Measurements from ENCODE around the gene TRAK1. TPM values are rescaled to one million over a fixed set of nuclear protein-coding genes. Genes with fewer than 3 reads are reported as not detected.

Gene TRAK1
- total RNA-seq, 1 donor from 2014 or later: 49.2 TPM

- H3K27me3 Mint-ChIP-seq: no peaks in the 10 kb centered on the region
- H3K4me1 Mint-ChIP-seq (ENCODE audit: unreplicated experiment): peaks cover 17% of the 10 kb centered on the region
- no peak overlapping the region for H3K4me3 Mint-ChIP-seq
- H3K36me3 Mint-ChIP-seq: no peaks in the 10 kb centered on the region
- DNase-seq (ENCODE audit: extremely low spot score, unreplicated experiment): no peak
- TF ChIP-seq CTCF (conservative IDR thresholded peaks at IDR 0.05): no peak
- no peaks in the 10 kb centered on the region for H3K9me3 Mint-ChIP-seq
- no peak overlapping the region for H3K27ac Mint-ChIP-seq
These were observed 78.5 kb downstream of the TRAK1 start for GRCh38 chr3:42169579-42170120.

GRCh38 chr3:42172047-42172654 is 81.0 kb downstream of the TRAK1 start:
- DNase-seq (ENCODE audit: extremely low spot score, unreplicated experiment): no peak
- no peak for TF ChIP-seq CTCF (conservative IDR thresholded peaks at IDR 0.05)
- H3K9me3 Mint-ChIP-seq: no peaks in the 10 kb centered on the region
- H3K4me3 Mint-ChIP-seq: no peak overlapping the region
- H3K27me3 Mint-ChIP-seq: no peaks in the 10 kb centered on the region
- H3K27ac Mint-ChIP-seq: no peak overlapping the region
- peaks cover 3% of the 10 kb centered on the region for H3K36me3 Mint-ChIP-seq
- peaks cover 19% of the 10 kb centered on the region for H3K4me1 Mint-ChIP-seq (ENCODE audit: unreplicated experiment)

- no peak overlapping the region for H3K27ac Mint-ChIP-seq
These were observed 82.2 kb downstream of the TRAK1 start for GRCh38 chr3:42173307-42173706.

GRCh38 chr3:42174679-42175385 is 83.7 kb downstream of the TRAK1 start:
- no peak for DNase-seq (ENCODE audit: extremely low spot score, unreplicated experiment)
- H3K4me1 Mint-ChIP-seq (ENCODE audit: unreplicated experiment): peaks cover 27% of the 10 kb centered on the region
- no peak for TF ChIP-seq CTCF (conservative IDR thresholded peaks at IDR 0.05)
- peaks cover 7% of the 10 kb centered on the region for H3K36me3 Mint-ChIP-seq
- H3K9me3 Mint-ChIP-seq: no peaks in the 10 kb centered on the region
- H3K27me3 Mint-ChIP-seq: no peaks in the 10 kb centered on the region
- no peak overlapping the region for H3K4me3 Mint-ChIP-seq
- peak overlapping the region; percentile 44 for H3K27ac Mint-ChIP-seq

More at GRCh38 chr3:42173307-42173706, 82.2 kb downstream of the TRAK1 start:
- H3K27me3 Mint-ChIP-seq: no peaks in the 10 kb centered on the region
- no peaks in the 10 kb centered on the region for H3K9me3 Mint-ChIP-seq
- H3K36me3 Mint-ChIP-seq: peaks cover 3% of the 10 kb centered on the region
- no peak overlapping the region for H3K4me3 Mint-ChIP-seq
- peaks cover 19% of the 10 kb centered on the region for H3K4me1 Mint-ChIP-seq (ENCODE audit: unreplicated experiment)
- no peak for DNase-seq (ENCODE audit: extremely low spot score, unreplicated experiment)
- TF ChIP-seq CTCF (conservative IDR thresholded peaks at IDR 0.05): no peak

- H3K4me1 Mint-ChIP-seq (ENCODE audit: unreplicated experiment): peaks cover 25% of the 10 kb centered on the region
- peaks cover 7% of the 10 kb centered on the region for H3K36me3 Mint-ChIP-seq
- no peak for TF ChIP-seq CTCF (conservative IDR thresholded peaks at IDR 0.05)
- no peak for DNase-seq (ENCODE audit: extremely low spot score, unreplicated experiment)
- no peaks in the 10 kb centered on the region for H3K9me3 Mint-ChIP-seq
- H3K4me3 Mint-ChIP-seq: no peak overlapping the region
- H3K27me3 Mint-ChIP-seq: no peaks in the 10 kb centered on the region
- peak overlapping the region; percentile 44 for H3K27ac Mint-ChIP-seq
These were observed 84.5 kb downstream of the TRAK1 start for GRCh38 chr3:42175386-42176240.

All from type B pancreatic cell (in vitro differentiated cells).